Right atrium auricular region (tissue), 2 donors: Measurements from ENCODE around the gene RTKN2. TPM values are rescaled to one million over a fixed set of nuclear protein-coding genes. Genes with fewer than 3 reads are reported as not detected.

Experiments used
- DNase-seq: peaks from one replicate; pipeline ENCODE4 v3.0.0-alpha.2; 2019; ENCODE audit warnings: low spot score
- H3K27ac ChIP-seq, 2 donors: fragments of 200-600 bp; sonication (generic); 1 replicate in 1 of 2; 2 replicates in 1 of 2; pipeline ENCODE4 v1.5.1; 2016 to 2019
- H3K27me3 ChIP-seq, 2 donors: fragments of 200-600 bp; sonication (generic); one replicate each; pipeline versions ENCODE4 v1.5.1 to v1.6.0; 2017 to 2019
- H3K36me3 ChIP-seq: fragments of 200-600 bp; sonication (generic); one replicate; pipeline ENCODE4 v1.5.1; 2016
- H3K4me1 ChIP-seq, 2 donors: fragments of 200-600 bp; sonication (generic); one replicate each; pipeline versions ENCODE4 v1.5.1 to v1.6.0; 2017 to 2019
- H3K4me3 ChIP-seq, 2 donors: fragments of 200-600 bp; sonication (generic); 1 replicate in 1 of 2; 2 replicates in 1 of 2; pipeline ENCODE4 v1.5.1; 2017 to 2019; ENCODE audit warnings: mild to moderate bottlenecking in 1 of 2, moderate library complexity in 1 of 2
- H3K9me3 ChIP-seq, 2 donors: fragments of 200-600 bp; sonication (generic); one replicate each; pipeline ENCODE4 v1.5.1; 2019
- CTCF ChIP-seq, 2 donors: fragments of 200-600 bp; sonication (generic); IDR thresholded peaks; one replicate each; pipeline ENCODE4 v1.5.1; 2019; ENCODE audit warnings: antibody characterized with exemption in 2 of 2
- total RNA-seq, 2 donors: library from RNA; depleted of rRNA; stranded (reverse); fragments of >200 nt; gene quantifications; one replicate each; pipeline ENCODE4 v1.1.0, GENCODE V29; 2016

The RTKN2 gene
- total RNA-seq, 2 donors from 2014 or later, result 0.08 to 0.15 TPM

DNA sequence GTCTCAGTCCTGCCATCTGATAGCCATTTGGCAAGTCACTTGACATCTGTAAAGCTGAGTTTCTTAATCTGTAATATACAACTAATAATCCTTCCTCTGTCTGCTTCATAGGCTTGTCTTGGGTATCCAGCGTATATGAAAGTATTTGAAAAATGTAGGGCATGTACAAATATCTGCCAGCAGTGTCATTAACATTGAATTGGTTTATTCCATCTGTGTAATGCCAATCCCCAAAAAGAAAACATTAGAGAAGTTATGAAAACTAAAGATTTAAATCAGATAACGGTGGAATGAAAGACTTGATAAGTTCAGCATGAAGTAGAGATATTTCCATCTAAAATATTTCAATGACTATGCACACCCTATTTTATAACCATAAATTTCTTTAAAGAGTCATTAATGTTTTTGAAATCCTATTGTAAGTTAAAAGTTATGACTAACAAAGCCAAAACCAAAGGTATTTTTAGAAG, 9.8 kb upstream of the RTKN2 start:
- no peak for DNase-seq
- H3K4me3 ChIP-seq, result no peak overlapping the region
- no peak overlapping the region for H3K27ac ChIP-seq

DNA sequence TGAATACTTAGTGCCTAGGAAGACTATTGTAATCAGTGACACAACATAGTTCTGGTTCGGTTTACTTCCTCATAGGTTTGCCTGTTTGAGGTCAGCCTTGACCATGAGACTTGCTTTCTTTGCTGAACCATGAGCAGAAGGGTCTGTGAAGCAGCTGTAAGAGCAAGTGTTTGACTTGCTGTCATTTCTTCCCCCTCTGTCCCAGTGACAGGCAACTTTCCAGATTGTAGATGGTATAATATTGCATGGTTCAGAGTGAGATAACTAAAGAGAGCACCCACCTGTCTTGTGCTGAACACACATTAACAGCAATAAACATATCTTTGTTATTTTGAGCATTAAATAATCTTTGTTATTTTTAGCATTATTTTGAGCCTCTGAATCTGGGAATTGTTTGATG, 9.3 kb upstream of the RTKN2 start:
- DNase-seq, result no peak
- Histone ChIP-seq H3K4me1 (no peaks in the 10 kb centered on the region), H3K9me3 (no peaks in the 10 kb centered on the region), H3K27ac (no peak overlapping the region), H3K36me3 (no peaks in the 10 kb centered on the region), H3K4me3 (no peak overlapping the region), H3K27me3 (no peaks in the 10 kb centered on the region)
- no peak for TF ChIP-seq CTCF (IDR thresholded peaks at IDR 0.05)

More for the DNA sequence above, 9.8 kb upstream of the RTKN2 start:
- Histone ChIP-seq H3K27me3 (no peaks in the 10 kb centered on the region), H3K4me1 (no peaks in the 10 kb centered on the region), H3K36me3 (no peaks in the 10 kb centered on the region), H3K9me3 (no peaks in the 10 kb centered on the region)
- TF ChIP-seq CTCF (IDR thresholded peaks at IDR 0.05), result no peak

DNA sequence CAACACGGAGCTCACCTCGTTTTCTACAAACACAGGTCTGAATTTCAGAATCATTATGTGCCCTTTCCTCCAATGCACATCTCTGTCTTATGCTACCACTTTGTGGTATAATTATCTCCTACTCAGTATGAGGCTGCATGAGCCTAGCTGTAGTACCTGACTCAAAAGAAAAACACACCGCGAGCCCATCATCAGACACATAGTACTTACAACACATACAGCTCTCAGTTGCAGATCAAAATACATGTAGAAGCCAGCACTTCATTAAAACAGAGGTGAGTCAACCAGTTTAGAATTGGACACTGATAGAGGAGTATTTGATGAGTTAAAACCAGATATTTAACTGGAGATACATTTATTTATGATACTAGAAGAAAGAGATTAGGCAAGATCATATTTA, 1.4 kb upstream of the RTKN2 start:
- TF ChIP-seq CTCF (IDR thresholded peaks at IDR 0.05), result no peak
- no peak overlapping the region for H3K4me3 ChIP-seq
- H3K27me3 ChIP-seq, result no peaks in the 10 kb centered on the region
- H3K4me1 ChIP-seq, result peaks cover 0 to 17% of the 10 kb centered on the region in 2 donors
- H3K36me3 ChIP-seq, result no peaks in the 10 kb centered on the region
- no peak for DNase-seq
- H3K9me3 ChIP-seq, result no peaks in the 10 kb centered on the region
- no peak overlapping the region for H3K27ac ChIP-seq

- TF ChIP-seq CTCF (IDR thresholded peaks at IDR 0.05), result no peak
Measured at GRCh38 chr10:62268027-62268398, 631 bp downstream of the RTKN2 start.

GRCh38 chr10:62266611-62267010, 2.0 kb downstream of the RTKN2 start:
- Histone ChIP-seq H3K27me3 (no peaks in the 10 kb centered on the region), H3K9me3 (no peaks in the 10 kb centered on the region), H3K4me1 (peaks cover 0 to 17% of the 10 kb centered on the region in 2 donors), H3K27ac (no peak overlapping the region), H3K36me3 (no peaks in the 10 kb centered on the region), H3K4me3 (no peak overlapping the region)
- no peak for TF ChIP-seq CTCF (IDR thresholded peaks at IDR 0.05)
- DNase-seq, result no peak

More at GRCh38 chr10:62268027-62268398, 631 bp downstream of the RTKN2 start:
- Histone ChIP-seq H3K27me3 (no peaks in the 10 kb centered on the region), H3K27ac (peak overlapping the region in 1 of 2 donors; percentile 28), H3K9me3 (no peaks in the 10 kb centered on the region), H3K36me3 (no peaks in the 10 kb centered on the region), H3K4me1 (peaks cover 0 to 17% of the 10 kb centered on the region in 2 donors), H3K4me3 (peak overlapping the region; percentile 56 to 73)
- no peak for DNase-seq

DNA sequence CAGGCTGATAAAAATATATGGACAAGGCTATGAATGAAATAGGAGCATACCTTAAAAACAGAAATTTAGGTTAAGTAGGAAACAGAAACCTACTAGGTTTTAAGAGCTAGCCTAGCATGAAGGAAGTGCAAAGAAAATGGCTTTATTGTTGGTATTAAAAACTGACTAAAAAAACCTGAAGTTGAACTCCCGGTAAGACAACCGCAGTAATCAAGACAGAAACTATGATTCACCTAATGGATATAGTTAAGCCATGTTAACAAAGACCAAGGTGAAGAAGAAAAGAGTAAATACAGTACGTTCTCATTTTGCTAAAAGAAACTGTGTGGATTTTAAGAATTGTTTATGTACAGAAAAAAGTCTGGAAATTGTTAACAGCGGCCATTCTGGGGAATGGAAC, 2.5 kb downstream of the RTKN2 start:
- Histone ChIP-seq H3K36me3 (no peaks in the 10 kb centered on the region), H3K4me1 (peaks cover 0 to 17% of the 10 kb centered on the region in 2 donors), H3K27me3 (no peaks in the 10 kb centered on the region), H3K4me3 (no peak overlapping the region), H3K9me3 (no peaks in the 10 kb centered on the region), H3K27ac (no peak overlapping the region)
- no peak for TF ChIP-seq CTCF (IDR thresholded peaks at IDR 0.05)
- no peak for DNase-seq
